SK-N-SH treated with all-trans-retinoic acid at 6 μM for 48 hours (cell line): ENCODE measurements around the gene SASH1.

ENCODE experiments used
- ARNTL ChIP-seq: fragments of 450-650 bp; formaldehyde crosslinking; IDR thresholded peaks from 2 replicates; pipeline ENCODE4 v1.5.0; 2020; ENCODE audit warnings: low read depth, mild to moderate bottlenecking, moderate library complexity, borderline replicate concordance
- BACH2 ChIP-seq: fragments of 250-450 bp; sonication (Bioruptor Pico); IDR thresholded peaks from 2 replicates; pipeline ENCODE4 v1.9.0; 2021; ENCODE audit warnings: mild to moderate bottlenecking, borderline replicate concordance
- RARB ChIP-seq: fragments of 250-450 bp; sonication (Bioruptor Pico); IDR thresholded peaks from 2 replicates; pipeline ENCODE4 v1.8.0; 2021; ENCODE audit warnings: mild to moderate bottlenecking, moderate library complexity
- TF ChIP-seq, protein P1 (sequence below): fragments of 250-450 bp; sonication (Bioruptor Pico); IDR thresholded peaks from 2 replicates; pipeline ENCODE4 v1.8.0; 2020; ENCODE audit warnings: mild to moderate bottlenecking, moderate library complexity, borderline replicate concordance

DNA sequence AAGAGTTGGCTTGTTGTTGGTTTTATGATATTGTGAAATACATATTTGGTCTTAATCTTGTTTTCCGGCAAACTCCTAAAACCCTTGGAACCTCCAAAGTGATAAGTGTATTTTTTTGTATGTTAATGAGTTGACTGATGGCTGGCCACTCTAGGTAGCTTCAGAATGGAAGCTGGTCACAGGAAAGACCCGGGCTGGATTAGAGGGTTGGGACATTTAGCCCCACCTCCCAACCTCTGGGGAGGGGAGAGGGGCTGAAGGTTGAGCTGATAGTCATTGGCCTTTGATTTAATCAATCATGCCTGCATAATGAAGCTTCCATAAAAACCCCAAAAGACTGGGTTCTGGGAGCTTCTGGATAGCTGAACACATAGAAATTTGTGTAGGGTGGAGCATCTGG lies 42.7 kb downstream of the SASH1 start:
- no peak for TF ChIP-seq BACH2 (CRISPR knock-in tag)
- TF ChIP-seq ARNTL (CRISPR knock-in tag): no peak
- TF ChIP-seq, protein P1, sequence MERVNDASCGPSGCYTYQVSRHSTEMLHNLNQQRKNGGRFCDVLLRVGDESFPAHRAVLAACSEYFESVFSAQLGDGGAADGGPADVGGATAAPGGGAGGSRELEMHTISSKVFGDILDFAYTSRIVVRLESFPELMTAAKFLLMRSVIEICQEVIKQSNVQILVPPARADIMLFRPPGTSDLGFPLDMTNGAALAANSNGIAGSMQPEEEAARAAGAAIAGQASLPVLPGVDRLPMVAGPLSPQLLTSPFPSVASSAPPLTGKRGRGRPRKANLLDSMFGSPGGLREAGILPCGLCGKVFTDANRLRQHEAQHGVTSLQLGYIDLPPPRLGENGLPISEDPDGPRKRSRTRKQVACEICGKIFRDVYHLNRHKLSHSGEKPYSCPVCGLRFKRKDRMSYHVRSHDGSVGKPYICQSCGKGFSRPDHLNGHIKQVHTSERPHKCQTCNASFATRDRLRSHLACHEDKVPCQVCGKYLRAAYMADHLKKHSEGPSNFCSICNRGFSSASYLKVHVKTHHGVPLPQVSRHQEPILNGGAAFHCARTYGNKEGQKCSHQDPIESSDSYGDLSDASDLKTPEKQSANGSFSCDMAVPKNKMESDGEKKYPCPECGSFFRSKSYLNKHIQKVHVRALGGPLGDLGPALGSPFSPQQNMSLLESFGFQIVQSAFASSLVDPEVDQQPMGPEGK: no peak
- no peak for TF ChIP-seq RARB (CRISPR knock-in tag)
